IMR-90 (cell line): ENCODE data around the gene SCCPDH. TPM values are rescaled to one million over a fixed set of nuclear protein-coding genes. Genes with fewer than 3 reads are reported as not detected.

Source experiments
- ATAC-seq: fragments of 200-7000 bp; cut with Tn5 transposase; 2 replicates; pipeline ENCODE4 v1.9.1; 2020; ENCODE audit warnings: low read depth, mild to moderate bottlenecking, moderate library complexity
- BruUV-seq: library from RNA; stranded (reverse); fragments of 400-500 nt; replicated peaks from 2 replicates; lab custom pipeline; 2021; lab: Mats Ljungman, UMichigan
- CTCF ChIA-PET: fragments of 300-600 bp; formaldehyde crosslinking; extraction: SDS; loops from one replicate; lab custom pipeline; 2021; ENCODE audit warnings: antibody characterized with exemption; lab: Yijun Ruan, JAX
- POLR2A ChIA-PET: fragments of 300-600 bp; sonication (Branson Sonifier 250); formaldehyde crosslinking; loops from one replicate; lab custom pipeline; 2022; ENCODE audit warnings: antibody characterized with exemption; ENCODE audit not compliant: unreplicated experiment; lab: Charles Lee
- DNase-seq: peaks from one replicate; pipeline ENCODE4 v3.0.0; 2013
- H2AFZ ChIP-seq: replicated peaks from 2 replicates; pipeline ENCODE3; 2013; ENCODE audit warnings: low read length, mild to moderate bottlenecking; ENCODE audit not compliant: poor library complexity
- H2AK5ac ChIP-seq: 2 replicates; pipeline ENCODE4 v1.6.1; 2013; ENCODE audit warnings: low read depth, low read length, inconsistent platforms
- H2AK9ac ChIP-seq: replicated peaks from 2 replicates; pipeline ENCODE3; 2013; ENCODE audit warnings: mild to moderate bottlenecking, low read depth, low read length, moderate library complexity; ENCODE audit not compliant: poor library complexity
- H2BK120ac ChIP-seq: 2 replicates; pipeline ENCODE4 v1.6.1; 2013; ENCODE audit warnings: low read depth, low read length, inconsistent platforms
- H2BK15ac ChIP-seq: 3 replicates; pipeline ENCODE4 v1.6.1; 2013; ENCODE audit warnings: low read depth, low read length, inconsistent platforms
- H2BK20ac ChIP-seq: 2 replicates; pipeline ENCODE4 v1.6.1; 2013; ENCODE audit warnings: low read depth, mild to moderate bottlenecking, inconsistent platforms, low read length, moderate library complexity
- H2BK5ac ChIP-seq: 2 replicates; pipeline ENCODE4 v1.6.1; 2013; ENCODE audit warnings: mild to moderate bottlenecking, low read depth, low read length, inconsistent platforms; ENCODE audit not compliant: poor library complexity, severe bottlenecking
- H3K14ac ChIP-seq: replicated peaks from 2 replicates; pipeline ENCODE4 v1.6.1; 2013; ENCODE audit warnings: low read depth, low read length, inconsistent platforms
- H3K18ac ChIP-seq: 2 replicates; pipeline ENCODE4 v1.6.1; 2013; ENCODE audit warnings: low read depth, low read length, control low read depth
- H3K23ac ChIP-seq: 2 replicates; pipeline ENCODE4 v1.6.1; 2013; ENCODE audit warnings: low read depth, low read length, inconsistent platforms
- H3K27ac ChIP-seq: 2 replicates; pipeline ENCODE4 v1.5.1; 2013; ENCODE audit warnings: mild to moderate bottlenecking, control low read depth, low read length; ENCODE audit not compliant: insufficient read depth
- H3K27me3 ChIP-seq: 2 replicates; pipeline ENCODE4 v1.6.1; 2013; ENCODE audit warnings: low read length; ENCODE audit not compliant: control insufficient read depth, insufficient read depth
- H3K36me3 ChIP-seq: 2 replicates; pipeline ENCODE4 v1.6.1; 2013; ENCODE audit warnings: low read length, mixed read lengths; ENCODE audit not compliant: control insufficient read depth, insufficient read depth
- H3K4ac ChIP-seq: 2 replicates; pipeline ENCODE4 v1.6.1; 2013; ENCODE audit warnings: low read depth, low read length, inconsistent platforms
- H3K4me1 ChIP-seq: 2 replicates; pipeline ENCODE4 v1.6.1; 2013; ENCODE audit warnings: low read length, mixed read lengths; ENCODE audit not compliant: control insufficient read depth, insufficient read depth
- H3K4me2 ChIP-seq: 2 replicates; pipeline ENCODE4 v1.6.1; 2013; ENCODE audit warnings: low read depth, mild to moderate bottlenecking, control low read depth, low read length, moderate library complexity
- H3K4me3 ChIP-seq: 2 replicates; pipeline ENCODE4 v1.5.1; 2013; ENCODE audit warnings: low read depth, mild to moderate bottlenecking, control low read depth, low read length, moderate library complexity; ENCODE audit not compliant: insufficient read depth
- H3K56ac ChIP-seq: 2 replicates; pipeline ENCODE4 v1.6.1; 2013; ENCODE audit warnings: low read length, inconsistent platforms; ENCODE audit not compliant: insufficient read depth; ENCODE audit errors: extremely low read depth
- H3K79me1 ChIP-seq, 2 experiments: 2 replicates each; pipeline ENCODE4 v1.6.1; 2013; ENCODE audit warnings: low read length in 2 of 2, inconsistent platforms in 1 of 2, low read depth in 1 of 2
- H3K9ac ChIP-seq: 2 replicates; pipeline ENCODE4 v1.6.1; 2013; ENCODE audit warnings: low read depth, low read length, control low read depth
- H3K9me1 ChIP-seq: 2 replicates; pipeline ENCODE4 v1.6.1; 2013; ENCODE audit warnings: low read length, inconsistent platforms; ENCODE audit not compliant: insufficient read depth
- H3K9me3 ChIP-seq: 2 replicates; pipeline ENCODE4 v1.6.1; 2013; ENCODE audit warnings: low read length; ENCODE audit not compliant: control insufficient read depth, insufficient read depth
- H4K20me1 ChIP-seq: 2 replicates; pipeline ENCODE4 v1.6.1; 2013; ENCODE audit warnings: low read length, inconsistent platforms; ENCODE audit not compliant: insufficient read depth
- H4K5ac ChIP-seq: 2 replicates; pipeline ENCODE4 v1.6.1; 2013; ENCODE audit warnings: mild to moderate bottlenecking, low read depth, low read length, control low read depth
- H4K8ac ChIP-seq, 2 experiments: 2 replicates each; pipeline ENCODE4 v1.6.1; 2013; ENCODE audit warnings: low read depth in 2 of 2, low read length in 2 of 2, control low read depth in 1 of 2, inconsistent platforms in 1 of 2
- H4K91ac ChIP-seq: 2 replicates; pipeline ENCODE4 v1.6.1; 2013; ENCODE audit warnings: low read depth, low read length, inconsistent platforms; ENCODE audit not compliant: insufficient read depth
- BHLHE40 ChIP-seq: fragments of 150-350 bp; IDR thresholded peaks from 2 replicates; pipeline ENCODE4 v1.6.1; 2016; ENCODE audit warnings: mild to moderate bottlenecking, low read depth, low read length
- CEBPB ChIP-seq: IDR thresholded peaks from 2 replicates; pipeline ENCODE4 v1.6.1; 2012; ENCODE audit warnings: low read depth, low read length, improper control_type of control experiment
- CHD1 ChIP-seq: IDR thresholded peaks from 2 replicates; pipeline ENCODE4 v1.6.1; 2012; ENCODE audit warnings: low read depth, low read length, improper control_type of control experiment
- CTCF ChIP-seq: conservative IDR thresholded peaks from 2 replicates; pipeline ENCODE4 v1.5.1; 2012; ENCODE audit warnings: mild to moderate bottlenecking, low read depth, low read length, improper control_type of control experiment
- ELK1 ChIP-seq: fragments of 150-350 bp; IDR thresholded peaks from 2 replicates; pipeline ENCODE4 v1.6.1; 2016; ENCODE audit warnings: low read depth, mild to moderate bottlenecking, low read length, moderate library complexity, borderline replicate concordance
- FOS ChIP-seq: fragments of 150-350 bp; IDR thresholded peaks from 2 replicates; pipeline ENCODE4 v1.6.1; 2016; ENCODE audit warnings: low read depth, low read length
- MAFK ChIP-seq: IDR thresholded peaks from 2 replicates; pipeline ENCODE4 v1.6.1; 2012; ENCODE audit warnings: low read depth, low read length, improper control_type of control experiment
- MAZ ChIP-seq: IDR thresholded peaks from 2 replicates; pipeline ENCODE4 v1.6.1; 2012; ENCODE audit warnings: low read depth, mild to moderate bottlenecking, low read length, improper control_type of control experiment, moderate library complexity, borderline replicate concordance
- MXI1 ChIP-seq: IDR thresholded peaks from 2 replicates; pipeline ENCODE4 v1.6.1; 2012; ENCODE audit warnings: low read depth, mild to moderate bottlenecking, low read length, moderate library complexity, borderline replicate concordance
- NFE2L2 ChIP-seq: fragments of 150-350 bp; IDR thresholded peaks from 2 replicates; pipeline ENCODE4 v1.6.1; 2016; ENCODE audit warnings: low read depth, mild to moderate bottlenecking, low read length
- POLR2A ChIP-seq: IDR thresholded peaks from 2 replicates; pipeline ENCODE4 v1.6.1; 2012; ENCODE audit warnings: mild to moderate bottlenecking, low read depth, low read length
- RAD21 ChIP-seq: IDR thresholded peaks from 2 replicates; pipeline ENCODE4 v1.6.1; 2012; ENCODE audit warnings: low read length, improper control_type of control experiment
- RFX5 ChIP-seq: IDR thresholded peaks from 2 replicates; pipeline ENCODE4 v1.8.0; 2012; ENCODE audit warnings: low read depth, mild to moderate bottlenecking, low read length, moderate library complexity
- WGBS, 2 experiments: methylation state at CpG; one replicate each; pipeline versions ENCODE4 v1.1.5 to v1.1.7; 2013; ENCODE audit warnings: missing lambda C conversion rate in 2 of 2; ENCODE audit not compliant: insufficient read length in 1 of 2; ENCODE audit errors: extremely low coverage in 2 of 2; 5-methylcytosine and 5-hydroxymethylcytosine counted together
- dilution Hi-C: fragments of 300-500 bp; cut with HindIII; formaldehyde crosslinking; loops from one replicate; pipeline ENCODE4 v1.14.3; 2018; ENCODE audit warnings: low sequenced_read_pairs; ENCODE audit not compliant: unreplicated experiment
- in situ Hi-C: fragments of 300-500 bp; cut with MboI; formaldehyde crosslinking; loops from 3 replicates; pipeline ENCODE4 v1.14.3; 2019; ENCODE audit warnings: low sequenced_read_pairs, inconsistent platforms, mixed read lengths
- intact Hi-C: fragments of 100-400 bp; cut with micrococcal nuclease; formaldehyde crosslinking; loops from 2 replicates; pipeline ENCODE4 v1.10.0; 2022
- polyA plus RNA-seq, 3 experiments: library from polyadenylated mRNA; depleted of rRNA; stranded (reverse); fragments of >200 nt; gene quantifications; 2 replicates each; pipeline ENCODE4 v1.2.3, GENCODE V29; 2012; ENCODE audit warnings: low replicate concordance in 1 of 3
- total RNA-seq: library from RNA; depleted of rRNA; stranded (reverse); fragments of >200 nt; gene quantifications from 2 replicates; pipeline ENCODE4 v1.2.3, GENCODE V29; 2012
- TF ChIP-seq, protein P1 (sequence below): fragments of 150-350 bp; IDR thresholded peaks from 2 replicates; pipeline ENCODE4 v1.6.1; 2017; ENCODE audit warnings: mild to moderate bottlenecking, antibody characterized with exemption, low read length, low read depth

Gene SCCPDH
- total and polyA plus RNA-seq, 2 of the 4 experiments (the other 2 are of a cell fraction) = 26.9 to 37.8 TPM

DNA sequence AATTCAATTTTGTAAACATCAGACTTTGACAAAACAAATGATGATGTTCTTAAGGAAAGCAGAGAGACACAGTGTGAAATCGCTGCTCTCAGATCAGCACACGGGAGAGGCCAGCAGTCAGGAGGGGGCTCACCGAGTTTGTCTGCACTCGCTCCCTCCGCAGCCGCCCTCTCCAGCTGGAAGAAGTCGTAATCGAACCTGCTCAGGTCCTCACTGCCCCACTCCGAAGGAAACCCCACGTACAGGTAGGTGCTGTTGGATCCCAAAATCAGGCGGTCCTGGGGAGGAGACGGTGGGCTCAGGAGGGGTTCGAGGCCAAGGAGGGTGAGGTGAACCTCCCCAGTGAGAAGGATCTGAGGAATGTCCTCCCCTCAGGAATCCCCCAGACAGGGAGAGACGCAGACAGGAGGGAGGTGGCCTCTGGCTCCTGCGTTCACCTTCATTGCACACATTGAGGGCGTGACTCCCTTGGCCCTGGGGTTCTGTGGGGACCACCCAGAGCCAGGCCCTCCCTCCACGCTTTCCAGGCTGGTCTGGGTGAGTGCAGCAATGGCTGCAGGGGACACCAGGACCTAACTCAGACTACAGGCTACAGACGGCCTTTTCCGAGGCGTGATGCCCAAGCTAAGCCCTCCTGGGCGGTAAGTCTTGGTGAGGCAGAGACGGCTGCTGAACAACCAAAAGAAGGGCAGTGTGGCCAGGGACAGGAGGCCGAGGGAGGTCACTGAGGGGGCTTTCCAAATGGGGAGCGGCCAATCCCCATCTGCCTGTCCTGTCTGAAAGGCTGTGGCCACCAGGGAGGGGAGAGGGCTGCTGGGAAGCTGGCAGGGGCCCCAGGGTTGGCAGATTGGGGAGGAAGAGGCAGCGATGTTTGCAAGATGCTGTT is 65.5 kb downstream of the SCCPDH start:
- H3K23ac ChIP-seq = no peak overlapping the region
- no peak overlapping the region for H3K4ac ChIP-seq
- no peak overlapping the region for H2BK15ac ChIP-seq
- H2AK9ac ChIP-seq = peak overlapping the region; percentile 72
- no peaks in the 10 kb centered on the region for H3K36me3 ChIP-seq
- ChIA-PET POLR2A (no interaction called here), CTCF (no interaction called here)
- peak overlapping the region; percentile 40 for H2AFZ ChIP-seq
- H4K91ac ChIP-seq = no peak overlapping the region
- H2BK5ac ChIP-seq = no peak overlapping the region
- peaks cover 6% of the 10 kb centered on the region; the same call in 1 of the 2 replicates for H3K9me1 ChIP-seq
- WGBS, 2 experiments = 91% methylated on average over 9 of the region's 25 CpGs; no CpG with 5 or more reads in 1 of the 2 experiments
- no peak overlapping the region for H3K4me3 ChIP-seq
- in situ Hi-C loops (no loop called here), dilution Hi-C loops (no loop called here), intact Hi-C loops (no loop called here)
- H3K9ac ChIP-seq = no peak overlapping the region
- no peak overlapping the region for H2AK5ac ChIP-seq
- TF ChIP-seq FOS = no peak
- TF ChIP-seq, protein P1, sequence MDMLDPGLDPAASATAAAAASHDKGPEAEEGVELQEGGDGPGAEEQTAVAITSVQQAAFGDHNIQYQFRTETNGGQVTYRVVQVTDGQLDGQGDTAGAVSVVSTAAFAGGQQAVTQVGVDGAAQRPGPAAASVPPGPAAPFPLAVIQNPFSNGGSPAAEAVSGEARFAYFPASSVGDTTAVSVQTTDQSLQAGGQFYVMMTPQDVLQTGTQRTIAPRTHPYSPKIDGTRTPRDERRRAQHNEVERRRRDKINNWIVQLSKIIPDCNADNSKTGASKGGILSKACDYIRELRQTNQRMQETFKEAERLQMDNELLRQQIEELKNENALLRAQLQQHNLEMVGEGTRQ = no peak
- TF ChIP-seq RFX5 = no peak
- TF ChIP-seq POLR2A = no peak
- TF ChIP-seq CEBPB = no peak
- no peak for TF ChIP-seq BHLHE40
- no peak for TF ChIP-seq MXI1
- TF ChIP-seq NFE2L2 = no peak
- no peak for TF ChIP-seq CTCF
- no peak for TF ChIP-seq MAZ
- TF ChIP-seq CHD1 = no peak
- no peak for TF ChIP-seq ELK1
- no peak for TF ChIP-seq MAFK
- no peak for TF ChIP-seq RAD21
- H3K79me1 ChIP-seq = no peaks in the 10 kb centered on the region
- H3K4me2 ChIP-seq = no peak overlapping the region
- no peak overlapping the region for H2BK120ac ChIP-seq
- H3K9me3 ChIP-seq = peaks cover 5% of the 10 kb centered on the region; the same call in 1 of the 2 replicates
- H3K56ac ChIP-seq = no peak overlapping the region
- no peak overlapping the region for H4K5ac ChIP-seq
- no peak overlapping the region for H3K18ac ChIP-seq
- no TSS peak for BruUV-seq
- no peak overlapping the region for H3K27ac ChIP-seq
- peak overlapping the region in 1 of 2 experiments; percentile 9; a peak in 3 of 4 replicates for H4K8ac ChIP-seq
- no peak for DNase-seq
- H3K4me1 ChIP-seq = peaks cover 6% of the 10 kb centered on the region; the same call in 1 of the 2 replicates
- ATAC-seq = no peak
- H2BK20ac ChIP-seq = no peak overlapping the region
- H4K20me1 ChIP-seq = no peaks in the 10 kb centered on the region
- no peak overlapping the region for H3K14ac ChIP-seq
- no peaks in the 10 kb centered on the region for H3K27me3 ChIP-seq
